Measurements from ENCODE around the gene BRD4. TPM values are rescaled to one million over a fixed set of nuclear protein-coding genes. Genes with fewer than 3 reads are reported as not detected.

The BRD4 gene
- total RNA-seq, 1 donor from 2014 or later: 104 TPM

DNA sequence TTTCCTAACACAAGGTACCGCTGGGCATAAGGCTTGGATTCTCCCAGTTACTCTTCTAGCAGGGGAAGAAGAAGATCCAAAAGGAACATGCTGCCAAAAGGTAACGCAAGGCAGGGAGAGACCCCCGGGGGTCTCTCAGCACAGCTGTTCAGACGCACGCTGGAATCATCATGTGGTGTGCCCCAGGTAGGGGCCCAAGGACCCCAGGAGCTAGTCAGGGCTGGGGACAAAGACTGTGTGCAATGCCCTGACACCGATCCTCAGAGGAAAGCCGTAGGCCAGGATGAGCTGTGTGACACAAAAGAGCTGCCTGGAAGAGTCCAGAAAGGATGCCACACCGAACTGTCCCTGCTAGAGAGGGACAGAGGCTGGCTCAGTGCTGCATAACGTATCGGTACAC is 77.8 kb downstream of the BRD4 start:
- ATAC-seq: no peak
- Histone ChIP-seq H3K36me3 (peaks cover 89% of the 10 kb centered on the region), H3K9me3 (no peaks in the 10 kb centered on the region), H3K4me3 (no peak overlapping the region), H3K4me1 (peaks cover 39% of the 10 kb centered on the region), H3K27me3 (ENCODE audit: low read depth) (no peaks in the 10 kb centered on the region), H3K27ac (no peak overlapping the region)
- DNase-seq: no peak
- TF ChIP-seq, protein P1, sequence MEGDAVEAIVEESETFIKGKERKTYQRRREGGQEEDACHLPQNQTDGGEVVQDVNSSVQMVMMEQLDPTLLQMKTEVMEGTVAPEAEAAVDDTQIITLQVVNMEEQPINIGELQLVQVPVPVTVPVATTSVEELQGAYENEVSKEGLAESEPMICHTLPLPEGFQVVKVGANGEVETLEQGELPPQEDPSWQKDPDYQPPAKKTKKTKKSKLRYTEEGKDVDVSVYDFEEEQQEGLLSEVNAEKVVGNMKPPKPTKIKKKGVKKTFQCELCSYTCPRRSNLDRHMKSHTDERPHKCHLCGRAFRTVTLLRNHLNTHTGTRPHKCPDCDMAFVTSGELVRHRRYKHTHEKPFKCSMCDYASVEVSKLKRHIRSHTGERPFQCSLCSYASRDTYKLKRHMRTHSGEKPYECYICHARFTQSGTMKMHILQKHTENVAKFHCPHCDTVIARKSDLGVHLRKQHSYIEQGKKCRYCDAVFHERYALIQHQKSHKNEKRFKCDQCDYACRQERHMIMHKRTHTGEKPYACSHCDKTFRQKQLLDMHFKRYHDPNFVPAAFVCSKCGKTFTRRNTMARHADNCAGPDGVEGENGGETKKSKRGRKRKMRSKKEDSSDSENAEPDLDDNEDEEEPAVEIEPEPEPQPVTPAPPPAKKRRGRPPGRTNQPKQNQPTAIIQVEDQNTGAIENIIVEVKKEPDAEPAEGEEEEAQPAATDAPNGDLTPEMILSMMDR (IDR thresholded peaks at IDR 0.05): no peak
- intact Hi-C loops (cut with DNase I): no loop called here

DNA sequence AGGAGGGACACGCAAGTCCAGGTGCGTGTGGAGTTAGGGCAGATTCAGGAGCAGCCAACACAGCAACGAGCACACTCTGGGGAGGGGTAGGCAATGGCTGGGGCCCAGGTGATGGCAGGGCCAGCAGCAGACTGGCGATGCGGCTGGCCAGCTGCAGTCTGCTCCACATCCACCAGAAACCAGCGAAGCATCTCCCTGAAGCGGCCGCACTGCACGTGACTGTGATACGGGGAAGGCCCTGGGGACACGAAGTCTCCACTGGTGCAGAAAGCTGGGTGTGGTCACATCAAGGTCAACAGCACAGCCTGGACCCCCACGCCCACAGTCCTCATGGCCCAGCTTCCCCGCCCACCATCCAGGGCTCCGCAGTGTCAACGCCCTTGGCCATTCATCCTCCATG is 78.8 kb downstream of the BRD4 start:
- DNase-seq: no peak
- peak overlapping the region; percentile 76 for H3K27ac ChIP-seq
- H3K4me3 ChIP-seq: no peak overlapping the region
- no peak for ATAC-seq
- H3K36me3 ChIP-seq: peaks cover 89% of the 10 kb centered on the region
- intact Hi-C loops (cut with DNase I): no loop called here
- peaks cover 50% of the 10 kb centered on the region for H3K4me1 ChIP-seq
- no peaks in the 10 kb centered on the region for H3K9me3 ChIP-seq
- H3K27me3 ChIP-seq (ENCODE audit: low read depth): no peaks in the 10 kb centered on the region
- TF ChIP-seq, protein P1 (IDR thresholded peaks at IDR 0.05): no peak

DNA sequence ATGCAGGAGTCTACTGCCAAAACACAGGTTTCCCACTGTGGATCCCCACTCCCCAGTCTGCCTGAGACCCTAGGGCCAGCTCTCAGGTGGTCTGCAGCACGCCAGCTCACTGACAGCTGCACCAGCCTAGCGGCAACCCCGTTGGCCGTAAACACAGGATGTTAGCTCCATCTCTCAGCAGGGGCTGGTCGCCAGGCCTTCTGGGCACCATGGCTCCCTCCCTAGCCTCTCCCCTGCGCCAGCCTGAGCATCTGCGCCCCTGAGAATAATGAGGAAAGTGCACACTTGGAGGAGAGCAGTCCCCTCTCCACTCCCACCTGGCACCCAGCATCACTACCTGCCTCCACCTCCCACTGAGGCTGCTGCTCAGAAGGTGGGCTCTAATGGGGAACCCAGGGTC is 79.3 kb downstream of the BRD4 start:
- H3K27ac ChIP-seq: peak overlapping the region; percentile 76
- peaks cover 54% of the 10 kb centered on the region for H3K4me1 ChIP-seq
- DNase-seq: no peak
- H3K4me3 ChIP-seq: no peak overlapping the region
- intact Hi-C loops (cut with DNase I): no loop called here
- TF ChIP-seq, protein P1 (IDR thresholded peaks at IDR 0.05): no peak
- no peaks in the 10 kb centered on the region for H3K9me3 ChIP-seq
- peaks cover 89% of the 10 kb centered on the region for H3K36me3 ChIP-seq
- H3K27me3 ChIP-seq (ENCODE audit: low read depth): no peaks in the 10 kb centered on the region
- ATAC-seq: no peak

DNA sequence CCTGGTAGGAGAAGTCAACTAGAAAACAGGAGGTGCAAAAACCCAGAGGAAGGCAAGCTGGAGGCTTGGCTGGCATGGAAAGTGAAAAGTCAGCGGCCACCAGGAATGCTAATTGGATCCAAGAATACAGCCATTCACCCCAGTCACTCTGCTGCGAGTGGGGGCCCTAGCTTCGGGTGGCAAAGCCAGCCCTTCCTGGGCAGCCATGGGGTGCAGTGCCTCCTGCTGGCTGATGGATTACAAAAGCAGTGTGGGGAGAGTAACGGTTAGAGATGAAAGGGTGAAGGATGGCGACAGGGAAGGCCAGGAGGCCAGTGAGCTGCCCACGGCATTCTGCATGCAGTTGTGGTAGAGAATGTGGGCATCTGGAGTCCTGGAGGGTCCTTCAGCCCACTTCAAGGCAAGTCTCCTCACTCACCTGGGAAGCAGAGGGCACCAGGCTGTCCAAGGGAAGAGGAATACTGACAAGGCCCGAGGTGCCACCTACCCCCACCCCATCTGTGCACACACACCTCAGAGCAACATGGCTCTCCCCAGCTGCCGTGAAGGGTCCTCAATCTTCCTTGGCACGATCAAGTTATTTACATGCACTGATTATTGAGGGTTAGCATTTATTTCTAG is 79.8 kb downstream of the BRD4 start:
- ATAC-seq (no peak), DNase-seq (no peak)
- peaks cover 60% of the 10 kb centered on the region for H3K4me1 ChIP-seq
- TF ChIP-seq, protein P1 (IDR thresholded peaks at IDR 0.05): peak; percentile 37
- no peaks in the 10 kb centered on the region for H3K9me3 ChIP-seq
- no peaks in the 10 kb centered on the region for H3K27me3 ChIP-seq (ENCODE audit: low read depth)
- no peak overlapping the region for H3K4me3 ChIP-seq
- intact Hi-C loops (cut with DNase I): no loop called here
- H3K36me3 ChIP-seq: peaks cover 89% of the 10 kb centered on the region
- peak overlapping the region; percentile 76 for H3K27ac ChIP-seq

DNA sequence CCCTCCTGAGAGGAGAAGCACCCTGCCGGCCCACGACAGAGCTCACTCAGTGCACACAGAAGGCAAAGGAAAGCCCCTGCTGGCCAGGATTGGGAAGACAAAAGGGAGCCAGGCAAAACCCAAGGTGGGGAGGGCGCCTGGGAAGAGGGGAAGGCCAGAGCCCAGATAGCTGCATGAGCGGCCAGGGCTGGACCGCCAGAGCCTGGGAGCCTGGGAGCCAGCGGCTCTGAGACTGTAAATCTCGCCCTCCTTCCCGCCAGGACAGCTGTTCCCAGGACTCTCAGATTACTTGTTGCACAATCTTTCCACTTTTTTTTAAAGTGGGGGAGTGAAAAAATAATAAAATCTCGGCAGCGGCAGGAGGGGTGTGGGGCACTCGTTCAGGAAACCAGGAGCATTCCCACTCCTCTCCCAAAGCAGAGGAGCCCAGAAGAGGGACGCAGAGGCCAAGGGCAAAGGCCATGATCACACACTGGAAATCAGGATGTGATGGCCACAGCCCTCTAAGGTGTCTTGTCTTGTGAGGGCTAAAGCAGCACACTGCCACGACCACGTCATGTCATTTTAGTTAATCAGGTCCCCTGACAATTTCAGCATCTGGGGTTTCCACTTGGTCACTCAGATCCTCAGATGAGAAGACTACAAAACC is 80.5 kb downstream of the BRD4 start:
- Histone ChIP-seq H3K4me3 (peak overlapping the region; percentile 24), H3K4me1 (peaks cover 66% of the 10 kb centered on the region), H3K36me3 (peaks cover 89% of the 10 kb centered on the region), H3K9me3 (no peaks in the 10 kb centered on the region), H3K27me3 (ENCODE audit: low read depth) (no peaks in the 10 kb centered on the region), H3K27ac (peak overlapping the region; percentile 76)
- intact Hi-C loops (cut with DNase I): no loop called here
- TF ChIP-seq, protein P1 (IDR thresholded peaks at IDR 0.05): peak; percentile 28
- DNase-seq: peak; percentile 66
- ATAC-seq: peak; percentile 44 to 64

Data from lower lobe of right lung (tissue), 2 donors.